GM19025 (cell line): ENCODE measurements around the gene TYROBP.
"Not testable (repeated sequence)": the region's sequence is repeated elsewhere in the genome, so short reads cannot be mapped to it uniquely, and the experiment has no call there.

Source experiments
- ATAC-seq: cut with Tn5 transposase; IDR thresholded peaks from one replicate; pipeline ENCODE4 v1.9.1; 2021; ENCODE audit warnings: mild to moderate bottlenecking, low read depth, moderate library complexity; ENCODE audit not compliant: unreplicated experiment

TYROBP gene

GRCh38 chr19:35932291-35932936 is 24.3 kb upstream of the TYROBP start:
- no peak for ATAC-seq

GRCh38 chr19:35931874-35932202 is 23.7 kb upstream of the TYROBP start:
- ATAC-seq: no peak

GRCh38 chr19:35931161-35931873 is 23.2 kb upstream of the TYROBP start:
- peak; percentile 93 for ATAC-seq

- ATAC-seq: no peak
Measured at GRCh38 chr19:35929876-35930275, 21.8 kb upstream of the TYROBP start.

GRCh38 chr19:35928507-35928906 is 20.4 kb upstream of the TYROBP start:
- ATAC-seq: no peak

GRCh38 chr19:35925501-35925900 is 17.4 kb upstream of the TYROBP start:
- ATAC-seq: no peak

- ATAC-seq: no peak
Measured at GRCh38 chr19:35921012-35921411, 12.9 kb upstream of the TYROBP start.

GRCh38 chr19:35919306-35919705 is 11.2 kb upstream of the TYROBP start:
- no peak for ATAC-seq

- ATAC-seq: no peak
Measured at GRCh38 chr19:35915443-35915842, 7.3 kb upstream of the TYROBP start.

- ATAC-seq: no peak
Measured at GRCh38 chr19:35913589-35913988, 5.5 kb upstream of the TYROBP start.

- ATAC-seq: no peak
Measured at GRCh38 chr19:35911790-35912189, 3.7 kb upstream of the TYROBP start.

- no peak for ATAC-seq
Measured at GRCh38 chr19:35911173-35911572, 3.1 kb upstream of the TYROBP start.

GRCh38 chr19:35910355-35910754 is 2.3 kb upstream of the TYROBP start:
- ATAC-seq: not testable (repeated sequence)

- ATAC-seq: no peak
Measured at GRCh38 chr19:35909684-35910035, 1.6 kb upstream of the TYROBP start.

- no peak for ATAC-seq
Measured at GRCh38 chr19:35908973-35909683, 1.0 kb upstream of the TYROBP start.

- ATAC-seq: no peak
Measured at GRCh38 chr19:35907377-35907745, 734 bp downstream of the TYROBP start.

GRCh38 chr19:35905178-35905727 is 2.8 kb downstream of the TYROBP start:
- ATAC-seq: no peak

GRCh38 chr19:35904311-35905068 is 3.6 kb downstream of the TYROBP start:
- no peak for ATAC-seq

- ATAC-seq: peak; percentile 38
Measured at GRCh38 chr19:35903550-35904179, 4.4 kb downstream of the TYROBP start.

- ATAC-seq: no peak
Measured at GRCh38 chr19:35902870-35903475, 5.1 kb downstream of the TYROBP start.
